CD14-positive monocyte (primary cell): Measurements from ENCODE around the gene BEND7. TPM values are rescaled to one million over a fixed set of nuclear protein-coding genes. Genes with fewer than 3 reads are reported as not detected.

Source experiments
- DNase-seq, 3 donors: peaks; one replicate each; pipeline ENCODE4 v3.0.0-alpha.2; 2011 to 2022
- H2AFZ ChIP-seq: 2 replicates; pipeline ENCODE4 v1.6.0; 2012; ENCODE audit warnings: mild to moderate bottlenecking, low read depth, low read length, inconsistent platforms; ENCODE audit not compliant: insufficient read depth, poor library complexity, severe bottlenecking
- H3K27ac ChIP-seq, 2 donors: 1 replicate in 1 of 2; 2 replicates in 1 of 2; pipeline ENCODE4 v1.5.1; 2012 to 2013; ENCODE audit warnings: low read length in 2 of 2, control low read depth in 1 of 2, inconsistent platforms in 1 of 2, low read depth in 1 of 2, mild to moderate bottlenecking in 1 of 2
- H3K27me3 ChIP-seq, 2 donors: one replicate each; pipeline versions ENCODE4 v1.6.0 to v1.6.1; 2011 to 2013; ENCODE audit warnings: low read length in 2 of 2; ENCODE audit not compliant: control insufficient read depth in 2 of 2, insufficient read depth in 2 of 2
- H3K36me3 ChIP-seq, 2 donors: replicated peaks in 1 of 2; 1 replicate in 1 of 2; 2 replicates in 1 of 2; pipeline versions ENCODE4 v1.5.1 to v1.6.1; 2012 to 2013; ENCODE audit warnings: low read length in 2 of 2, control low read depth in 1 of 2, inconsistent platforms in 1 of 2, mild to moderate bottlenecking in 1 of 2; ENCODE audit not compliant: insufficient read depth in 2 of 2, control insufficient read depth in 1 of 2
- H3K4me1 ChIP-seq, 2 donors: 1 replicate in 1 of 2; 2 replicates in 1 of 2; pipeline versions ENCODE4 v1.5.1 to v1.6.1; 2012 to 2013; ENCODE audit warnings: low read length in 2 of 2, control low read depth in 1 of 2, inconsistent platforms in 1 of 2, mild to moderate bottlenecking in 1 of 2, moderate library complexity in 1 of 2; ENCODE audit not compliant: insufficient read depth in 2 of 2, control insufficient read depth in 1 of 2
- H3K4me2 ChIP-seq: replicated peaks from 2 replicates; pipeline ENCODE3; 2012; ENCODE audit warnings: low read length, moderate library complexity, mild to moderate bottlenecking; ENCODE audit not compliant: poor library complexity, severe bottlenecking; ENCODE audit errors: extremely low read depth
- H3K4me3 ChIP-seq, 3 experiments: fragments of 200-600 bp in 1 of 3; sonication (generic) in 1 of 3; replicated peaks in 1 of 3; 1 replicate in 2 of 3; 2 replicates in 1 of 3; pipeline ENCODE4 v1.5.1; 2011 to 2013; ENCODE audit warnings: low read length in 3 of 3, mild to moderate bottlenecking in 3 of 3, control low read depth in 2 of 3, low read depth in 2 of 3, inconsistent platforms in 1 of 3, moderate library complexity in 1 of 3
- H3K79me2 ChIP-seq: 2 replicates; pipeline ENCODE4 v1.6.0; 2012; ENCODE audit warnings: mild to moderate bottlenecking, control low read depth, inconsistent platforms, low read length, moderate library complexity; ENCODE audit not compliant: insufficient read depth
- H3K9ac ChIP-seq: 2 replicates; pipeline ENCODE4 v1.6.0; 2017; ENCODE audit warnings: low read length, mild to moderate bottlenecking; ENCODE audit not compliant: insufficient read depth, poor library complexity, severe bottlenecking
- H3K9me3 ChIP-seq, 2 donors: replicated peaks in 1 of 2; 1 replicate in 1 of 2; 2 replicates in 1 of 2; pipeline versions ENCODE4 v1.5.1 to v1.6.1; 2012 to 2013; ENCODE audit warnings: low read length in 2 of 2, control low read depth in 1 of 2; ENCODE audit not compliant: control insufficient read depth in 1 of 2, insufficient read depth in 1 of 2
- H4K20me1 ChIP-seq: 2 replicates; pipeline ENCODE4 v1.6.0; 2012; ENCODE audit warnings: mild to moderate bottlenecking, low read length, control low read depth, moderate library complexity; ENCODE audit not compliant: insufficient read depth
- H3K27ac Mint-ChIP-seq, 7 donors: one replicate each; pipeline ENCODE4 v1.8.0; 2020; ENCODE audit warnings: mild to moderate bottlenecking in 7 of 7, mixed read lengths in 7 of 7, moderate library complexity in 6 of 7, inconsistent platforms in 2 of 7
- H3K27me3 Mint-ChIP-seq, 3 donors: one replicate each; pipeline ENCODE4 v1.8.0; 2021 to 2022; ENCODE audit warnings: low read depth in 3 of 3, mild to moderate bottlenecking in 3 of 3, mixed read lengths in 3 of 3, moderate library complexity in 3 of 3, inconsistent platforms in 1 of 3
- H3K36me3 Mint-ChIP-seq, 2 donors: one replicate each; pipeline ENCODE4 v1.8.0; 2020; ENCODE audit warnings: mixed read lengths in 2 of 2, inconsistent platforms in 1 of 2, mild to moderate bottlenecking in 1 of 2
- H3K4me1 Mint-ChIP-seq: one replicate; pipeline ENCODE4 v1.8.0; 2020; ENCODE audit warnings: mild to moderate bottlenecking, mixed read lengths
- H3K4me3 Mint-ChIP-seq, 2 donors: one replicate each; pipeline ENCODE4 v1.8.0; 2020; ENCODE audit warnings: mild to moderate bottlenecking in 2 of 2, mixed read lengths in 2 of 2, moderate library complexity in 1 of 2
- H3K9me3 Mint-ChIP-seq, 7 donors: one replicate each; pipeline ENCODE4 v1.8.0; 2020 to 2022; ENCODE audit warnings: mixed read lengths in 7 of 7, mild to moderate bottlenecking in 6 of 7, moderate library complexity in 6 of 7, inconsistent platforms in 2 of 7
- WGBS: methylation state at CpG from one replicate; pipeline ENCODE4 v1.1.5; 2013; ENCODE audit warnings: missing lambda C conversion rate; ENCODE audit not compliant: insufficient coverage; 5-methylcytosine and 5-hydroxymethylcytosine counted together
- intact Hi-C, 2 donors: fragments of 100-400 bp; cut with micrococcal nuclease; formaldehyde crosslinking; loops; one replicate each; pipeline versions ENCODE4 v1.15.0 to v1.15.1; 2023
- polyA plus RNA-seq, 3 donors: library from polyadenylated mRNA; depleted of rRNA in 1 of 3; unstranded in 2 of 3; stranded (reverse) in 1 of 3; fragments of 300-500 nt in 2 of 3; fragments of >200 nt in 1 of 3; fragmentation: Illumina TruSeq in 2 of 3; gene quantifications; 1 replicate in 2 of 3; 2 replicates in 1 of 3; pipeline ENCODE4 v1.2.3, GENCODE V29; 2012 to 2021
- TF ChIP-seq, protein P1 (sequence below): fragments of 200-600 bp; IDR thresholded peaks from one replicate; pipeline ENCODE4 v1.8.0; 2022; ENCODE audit warnings: antibody characterized with exemption, mild to moderate bottlenecking

Gene BEND7
- polyA plus RNA-seq, 3 donors: 0.65 TPM; not detected in 2

DNA sequence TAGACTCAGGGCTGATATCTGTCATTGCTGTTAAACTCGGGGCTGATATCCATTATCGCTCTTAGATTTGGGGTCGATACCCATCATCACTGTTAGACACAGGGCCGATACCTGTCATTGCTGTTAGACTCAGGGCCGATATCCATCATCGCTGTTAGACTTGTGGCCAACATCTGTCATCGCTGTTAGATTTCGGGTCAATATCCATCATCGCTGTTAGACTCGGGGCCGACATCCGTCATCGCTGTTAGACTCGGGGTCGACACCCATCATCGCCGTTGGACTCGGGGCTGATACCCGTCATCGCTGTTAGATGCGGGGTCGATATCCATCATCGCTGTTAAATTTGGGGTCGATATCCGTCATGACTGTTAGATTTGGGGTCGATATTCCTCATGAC is 54.8 kb downstream of the BEND7 start:
- Histone ChIP-seq H3K36me3 (no peaks in the 10 kb centered on the region), H3K9me3 (peaks cover 11 to 20% of the 10 kb centered on the region in 2 donors), H3K27ac (no peak overlapping the region), H3K4me2 (no peak overlapping the region), H2AFZ (no peak overlapping the region), H3K4me1 (no peaks in the 10 kb centered on the region), H3K4me3 (no peak overlapping the region), H3K27me3 (no peaks in the 10 kb centered on the region), H3K79me2 (no peaks in the 10 kb centered on the region), H4K20me1 (no peaks in the 10 kb centered on the region), H3K9ac (no peak overlapping the region)
- TF ChIP-seq, protein P1, sequence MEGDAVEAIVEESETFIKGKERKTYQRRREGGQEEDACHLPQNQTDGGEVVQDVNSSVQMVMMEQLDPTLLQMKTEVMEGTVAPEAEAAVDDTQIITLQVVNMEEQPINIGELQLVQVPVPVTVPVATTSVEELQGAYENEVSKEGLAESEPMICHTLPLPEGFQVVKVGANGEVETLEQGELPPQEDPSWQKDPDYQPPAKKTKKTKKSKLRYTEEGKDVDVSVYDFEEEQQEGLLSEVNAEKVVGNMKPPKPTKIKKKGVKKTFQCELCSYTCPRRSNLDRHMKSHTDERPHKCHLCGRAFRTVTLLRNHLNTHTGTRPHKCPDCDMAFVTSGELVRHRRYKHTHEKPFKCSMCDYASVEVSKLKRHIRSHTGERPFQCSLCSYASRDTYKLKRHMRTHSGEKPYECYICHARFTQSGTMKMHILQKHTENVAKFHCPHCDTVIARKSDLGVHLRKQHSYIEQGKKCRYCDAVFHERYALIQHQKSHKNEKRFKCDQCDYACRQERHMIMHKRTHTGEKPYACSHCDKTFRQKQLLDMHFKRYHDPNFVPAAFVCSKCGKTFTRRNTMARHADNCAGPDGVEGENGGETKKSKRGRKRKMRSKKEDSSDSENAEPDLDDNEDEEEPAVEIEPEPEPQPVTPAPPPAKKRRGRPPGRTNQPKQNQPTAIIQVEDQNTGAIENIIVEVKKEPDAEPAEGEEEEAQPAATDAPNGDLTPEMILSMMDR: no peak
- Mint-ChIP-seq H3K4me1 (no peaks in the 10 kb centered on the region), H3K36me3 (no peaks in the 10 kb centered on the region), H3K27ac (no peak overlapping the region), H3K4me3 (no peak overlapping the region), H3K9me3 (no peaks in the 10 kb centered on the region), H3K27me3 (peaks cover 0 to 2% (median 2%) of the 10 kb centered on the region in 3 donors)
- 97% methylated on average over 26 of the region's 26 CpGs for WGBS
- intact Hi-C loops: no loop called here
- no peak for DNase-seq

DNA sequence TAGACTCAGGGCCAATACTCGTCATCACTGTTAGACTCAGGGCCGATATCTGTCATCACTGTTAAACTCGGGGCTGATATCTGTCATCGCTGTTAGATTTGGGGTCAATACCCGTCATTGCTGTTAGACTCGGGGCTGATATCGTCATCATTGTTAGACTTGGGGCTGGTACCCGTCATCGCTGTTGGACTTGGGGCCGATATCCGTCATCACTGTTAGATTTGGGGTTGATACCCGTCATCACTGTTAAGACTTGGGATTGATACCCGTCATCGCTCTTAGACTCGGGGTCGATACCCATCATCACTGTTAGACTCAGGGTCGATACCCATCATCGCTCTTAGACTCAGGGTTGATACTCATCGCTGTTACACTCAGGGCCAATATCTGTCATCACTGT is 56.5 kb downstream of the BEND7 start:
- Histone ChIP-seq H3K79me2 (no peaks in the 10 kb centered on the region), H2AFZ (no peak overlapping the region), H3K4me1 (no peaks in the 10 kb centered on the region), H3K27ac (no peak overlapping the region), H3K9ac (no peak overlapping the region), H3K27me3 (no peaks in the 10 kb centered on the region), H3K36me3 (no peaks in the 10 kb centered on the region), H3K9me3 (peaks cover 11 to 20% of the 10 kb centered on the region in 2 donors), H3K4me2 (no peak overlapping the region), H4K20me1 (no peaks in the 10 kb centered on the region), H3K4me3 (no peak overlapping the region)
- intact Hi-C loops: no loop called here
- H3K27ac Mint-ChIP-seq: no peak overlapping the region
- WGBS: 98% methylated on average over 19 of the region's 19 CpGs
- H3K4me1 Mint-ChIP-seq: no peaks in the 10 kb centered on the region
- H3K9me3 Mint-ChIP-seq: no peaks in the 10 kb centered on the region
- peaks cover 0 to 2% (median 0%) of the 10 kb centered on the region in 3 donors for H3K27me3 Mint-ChIP-seq
- DNase-seq: no peak
- no peak overlapping the region for H3K4me3 Mint-ChIP-seq
- H3K36me3 Mint-ChIP-seq: no peaks in the 10 kb centered on the region
- TF ChIP-seq, protein P1: no peak
